IPS DF 6.9 (cell line): ENCODE results near the gene GPC5.

Experiments used
- DNase-seq: peaks from one replicate; pipeline ENCODE4 v3.0.0-alpha.2; 2013; ENCODE audit warnings: low read depth, low spot score
- H3K27ac ChIP-seq: one replicate; pipeline ENCODE4 v1.5.1; 2013; ENCODE audit warnings: low read length, control low read depth
- H3K27me3 ChIP-seq: 2 replicates; pipeline ENCODE4 v1.6.1; 2013; ENCODE audit warnings: mild to moderate bottlenecking, low read length; ENCODE audit not compliant: control insufficient read depth, insufficient read depth
- H3K36me3 ChIP-seq: 2 replicates; pipeline ENCODE4 v1.6.1; 2013; ENCODE audit warnings: low read length; ENCODE audit not compliant: control insufficient read depth, insufficient read depth
- H3K4me1 ChIP-seq: 2 replicates; pipeline ENCODE4 v1.6.1; 2013; ENCODE audit warnings: low read length; ENCODE audit not compliant: control insufficient read depth, insufficient read depth
- H3K4me3 ChIP-seq: 2 replicates; pipeline ENCODE4 v1.5.1; 2013; ENCODE audit warnings: mild to moderate bottlenecking, low read length
- H3K9me3 ChIP-seq: 2 replicates; pipeline ENCODE4 v1.6.1; 2013; ENCODE audit warnings: low read length, inconsistent platforms; ENCODE audit not compliant: control insufficient read depth, insufficient read depth
- WGBS: extraction: QIAGEN DNeasy Blood & Tissue Kit; methylation state at CpG from one replicate; pipeline ENCODE4 v1.1.7; 2013; ENCODE audit warnings: mixed read lengths, missing lambda C conversion rate; ENCODE audit not compliant: insufficient read length, insufficient coverage; 5-methylcytosine and 5-hydroxymethylcytosine counted together

The GPC5 gene

DNA sequence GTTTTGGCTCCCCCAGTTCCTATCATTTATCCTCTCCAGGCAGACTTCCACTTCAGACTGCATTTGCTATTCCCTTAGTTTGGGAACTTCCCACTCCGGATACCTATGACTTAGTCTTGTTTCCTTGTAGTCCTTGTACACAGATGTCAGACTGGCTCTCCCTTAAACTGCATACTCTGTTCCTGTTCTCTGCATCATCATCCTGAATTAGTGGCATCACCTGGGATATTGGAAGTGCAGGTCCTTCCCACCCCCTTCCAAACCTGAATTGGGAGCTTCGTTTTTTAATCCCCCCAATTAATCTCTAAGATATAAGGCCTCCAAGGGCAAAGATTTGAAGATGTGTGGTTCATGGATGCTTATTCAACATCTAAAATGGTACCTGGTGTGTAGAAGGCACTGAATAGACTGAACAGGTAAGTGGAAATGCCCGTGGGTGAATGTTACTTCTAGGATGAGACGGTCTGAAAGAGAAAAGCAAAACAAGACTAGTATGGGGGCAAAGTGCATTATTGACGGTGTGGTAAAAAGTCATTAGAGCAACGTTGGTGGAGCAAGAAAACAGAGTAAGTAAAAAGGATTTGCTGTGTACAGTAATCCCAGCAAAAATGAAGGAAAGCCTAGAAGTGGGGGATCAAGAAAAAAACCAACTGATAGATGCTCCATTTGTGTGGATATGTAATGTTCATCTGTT, 41.4 kb upstream of the GPC5 start:
- no peak overlapping the region for H3K4me3 ChIP-seq
- H3K36me3 ChIP-seq = peaks cover 13% of the 10 kb centered on the region; the same call in 1 of the 2 replicates
- H3K9me3 ChIP-seq = no peaks in the 10 kb centered on the region
- WGBS = no CpG with 5 or more reads among the region's 6 CpGs
- no peak overlapping the region for H3K27ac ChIP-seq
- DNase-seq = no peak
- H3K4me1 ChIP-seq = no peaks in the 10 kb centered on the region
- no peaks in the 10 kb centered on the region for H3K27me3 ChIP-seq

DNA sequence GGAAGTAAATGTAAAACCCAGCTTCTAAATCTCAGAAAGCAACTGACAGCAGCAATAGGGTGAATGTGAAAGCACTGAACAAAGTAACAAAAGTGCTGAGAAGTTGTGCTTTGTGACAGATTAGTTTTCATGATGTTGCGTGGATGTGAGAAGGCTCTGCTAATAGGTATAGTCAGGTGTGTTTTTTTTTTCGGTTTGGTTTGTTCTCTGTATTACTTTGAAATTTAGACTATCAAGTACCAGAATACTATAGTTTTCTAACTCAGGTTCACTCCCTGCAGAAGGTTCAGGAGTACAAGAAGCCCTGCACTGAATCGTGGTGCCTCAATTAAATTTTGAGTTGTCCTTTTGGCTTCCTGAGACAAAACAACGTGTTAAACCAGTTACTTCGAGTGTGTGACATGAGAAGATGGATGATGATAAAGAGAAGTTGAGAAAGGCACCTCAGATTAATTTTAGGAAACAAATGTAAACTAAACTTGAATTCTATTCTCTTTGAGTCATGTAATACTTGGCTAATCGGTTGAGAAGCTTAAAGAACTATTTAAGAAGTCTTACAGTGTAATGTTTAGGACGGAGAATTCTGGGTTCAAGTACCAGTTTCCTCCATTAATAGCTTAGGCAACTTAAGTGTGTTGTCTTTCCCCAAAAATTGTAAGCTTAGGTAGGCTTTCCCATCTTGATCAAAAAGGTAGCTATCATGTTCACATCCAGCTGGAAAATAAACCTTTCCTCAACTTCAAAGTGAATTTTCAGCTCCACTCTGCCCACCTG, 40.6 kb upstream of the GPC5 start:
- Histone ChIP-seq H3K4me1 (no peaks in the 10 kb centered on the region), H3K27me3 (no peaks in the 10 kb centered on the region), H3K4me3 (no peak overlapping the region), H3K9me3 (no peaks in the 10 kb centered on the region), H3K36me3 (peaks cover 12% of the 10 kb centered on the region; the same call in 1 of the 2 replicates), H3K27ac (no peak overlapping the region)
- WGBS = no CpG with 5 or more reads among the region's 7 CpGs
- DNase-seq = no peak

DNA sequence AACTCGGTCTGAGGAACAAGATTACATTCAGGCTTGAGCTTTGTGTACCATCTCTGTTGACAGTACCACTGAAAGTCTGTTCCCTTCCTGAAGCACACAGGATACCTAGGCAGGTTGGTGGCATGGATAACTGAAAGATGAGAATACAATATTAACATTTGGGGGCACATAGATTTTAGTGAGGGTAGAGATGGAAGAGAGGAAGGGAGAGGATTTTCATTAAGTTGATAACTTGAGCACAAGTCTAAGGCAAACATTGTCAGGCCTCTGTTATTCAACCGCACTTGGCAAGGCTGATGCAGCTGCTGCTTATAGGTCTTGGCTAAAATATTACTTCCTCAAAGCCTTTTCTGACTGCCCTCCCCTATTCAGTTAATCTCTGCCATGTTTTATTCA, 40.0 kb upstream of the GPC5 start:
- H3K36me3 ChIP-seq = peaks cover 12% of the 10 kb centered on the region; the same call in 1 of the 2 replicates
- no peak overlapping the region for H3K4me3 ChIP-seq
- no peaks in the 10 kb centered on the region for H3K9me3 ChIP-seq
- DNase-seq = no peak
- H3K4me1 ChIP-seq = no peaks in the 10 kb centered on the region
- H3K27ac ChIP-seq = no peak overlapping the region
- H3K27me3 ChIP-seq = no peaks in the 10 kb centered on the region
- no CpG with 5 or more reads among the region's 2 CpGs for WGBS

DNA sequence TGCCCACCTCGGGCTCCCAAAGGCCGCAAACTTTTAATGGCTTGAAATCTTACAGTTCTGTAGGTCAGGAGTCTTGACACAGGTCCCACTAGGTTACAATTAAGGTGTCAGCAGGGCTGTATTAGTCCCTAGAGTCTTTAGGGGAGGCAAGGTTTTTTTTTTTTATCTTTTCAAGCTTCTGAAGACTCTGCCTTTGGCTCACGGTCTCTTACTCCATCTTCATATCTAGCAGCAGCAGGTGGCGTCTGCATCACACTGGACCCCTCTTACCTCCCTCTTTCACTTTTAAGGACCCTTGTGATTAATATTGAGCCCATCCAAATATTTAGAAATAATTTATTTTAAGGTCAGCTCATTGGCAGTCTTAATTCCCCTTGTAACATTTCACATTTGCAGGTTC, 39.3 kb upstream of the GPC5 start:
- no CpG with 5 or more reads among the region's 4 CpGs for WGBS
- peaks cover 9% of the 10 kb centered on the region; the same call in 1 of the 2 replicates for H3K36me3 ChIP-seq
- H3K27me3 ChIP-seq = no peaks in the 10 kb centered on the region
- H3K4me3 ChIP-seq = no peak overlapping the region
- no peak for DNase-seq
- no peaks in the 10 kb centered on the region for H3K4me1 ChIP-seq
- H3K27ac ChIP-seq = no peak overlapping the region
- H3K9me3 ChIP-seq = no peaks in the 10 kb centered on the region

DNA sequence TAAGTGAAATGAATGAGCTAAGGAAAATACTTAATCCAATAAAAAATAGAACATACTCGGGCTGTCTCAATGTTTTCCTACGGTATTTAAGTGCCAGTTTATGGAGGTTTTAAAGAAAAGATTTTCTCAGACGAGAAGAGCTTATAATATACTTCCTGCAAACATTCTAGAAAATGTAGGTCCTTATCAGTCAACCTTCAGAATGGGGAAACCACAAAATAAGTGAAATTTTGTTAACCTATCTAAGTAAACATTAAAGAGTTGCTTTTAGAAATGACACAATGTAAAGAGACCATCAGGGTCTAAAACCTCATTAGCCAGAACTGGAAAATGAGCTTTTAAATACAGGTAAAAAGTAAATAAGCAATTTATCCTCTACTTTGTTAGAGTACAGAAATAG, 38.8 kb upstream of the GPC5 start:
- Histone ChIP-seq H3K27me3 (no peaks in the 10 kb centered on the region), H3K27ac (no peak overlapping the region), H3K9me3 (no peaks in the 10 kb centered on the region), H3K36me3 (peaks cover 9% of the 10 kb centered on the region; the same call in 1 of the 2 replicates), H3K4me3 (no peak overlapping the region), H3K4me1 (no peaks in the 10 kb centered on the region)
- no CpG with 5 or more reads among the region's 3 CpGs for WGBS
- DNase-seq = no peak

DNA sequence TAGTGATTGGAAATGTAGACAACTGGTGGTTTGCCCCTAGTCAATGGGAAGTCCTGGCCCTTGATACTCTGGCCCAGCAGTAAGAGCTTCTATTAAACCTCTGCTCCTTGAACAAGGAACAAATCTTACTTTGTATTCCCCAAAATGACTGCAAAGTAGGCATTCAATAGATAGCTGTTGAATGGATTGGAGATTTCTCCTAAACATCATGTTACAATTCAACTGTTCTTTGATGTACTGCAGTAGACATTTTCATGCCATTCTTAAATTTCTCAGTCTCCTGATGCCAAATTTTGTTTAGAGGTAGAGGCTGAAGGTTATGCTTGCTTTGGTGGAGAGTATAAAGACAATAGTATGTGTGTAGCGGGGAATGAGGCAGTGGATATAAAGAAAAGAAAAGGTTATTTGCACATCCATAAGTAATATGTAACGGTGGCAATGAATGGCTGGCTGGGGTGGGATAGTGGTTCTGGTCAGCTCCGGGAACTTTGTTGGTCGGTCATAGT, 38.1 kb upstream of the GPC5 start:
- no peaks in the 10 kb centered on the region for H3K4me1 ChIP-seq
- no peaks in the 10 kb centered on the region for H3K27me3 ChIP-seq
- no peak overlapping the region for H3K27ac ChIP-seq
- H3K36me3 ChIP-seq = peaks cover 5% of the 10 kb centered on the region; the same call in 1 of the 2 replicates
- no peak for DNase-seq
- 100% methylated on average over 1 of the region's 4 CpGs for WGBS
- no peak overlapping the region for H3K4me3 ChIP-seq
- H3K9me3 ChIP-seq = no peaks in the 10 kb centered on the region

DNA sequence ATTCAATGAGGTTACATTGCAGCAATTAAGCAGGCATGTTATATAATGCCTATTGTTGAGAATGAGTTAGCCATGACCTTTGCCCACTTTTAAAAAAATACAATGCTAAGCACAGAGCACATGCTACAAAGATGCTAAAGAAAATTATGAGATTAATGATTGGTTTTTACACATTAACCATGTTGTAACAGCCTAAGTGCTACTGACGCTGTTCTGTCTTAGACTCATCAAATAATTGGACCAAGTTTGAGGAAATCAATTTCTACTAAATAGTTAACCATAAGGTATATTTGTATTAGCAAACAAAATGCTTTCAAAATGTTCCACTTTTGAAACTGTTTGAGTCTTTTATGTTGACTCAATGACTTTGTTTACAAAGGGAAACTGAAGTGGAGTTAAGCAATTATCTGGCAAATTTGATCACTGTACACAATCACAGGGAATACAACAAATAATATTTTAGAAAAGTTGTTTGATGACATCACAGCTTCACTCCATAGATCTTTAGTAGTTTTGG, 36.6 kb upstream of the GPC5 start:
- Histone ChIP-seq H3K4me3 (no peak overlapping the region), H3K27ac (no peak overlapping the region), H3K27me3 (no peaks in the 10 kb centered on the region), H3K4me1 (no peaks in the 10 kb centered on the region), H3K9me3 (no peaks in the 10 kb centered on the region), H3K36me3 (peaks cover 2% of the 10 kb centered on the region; the same call in 1 of the 2 replicates)
- no peak for DNase-seq
- no CpG with 5 or more reads among the region's 1 CpG for WGBS

DNA sequence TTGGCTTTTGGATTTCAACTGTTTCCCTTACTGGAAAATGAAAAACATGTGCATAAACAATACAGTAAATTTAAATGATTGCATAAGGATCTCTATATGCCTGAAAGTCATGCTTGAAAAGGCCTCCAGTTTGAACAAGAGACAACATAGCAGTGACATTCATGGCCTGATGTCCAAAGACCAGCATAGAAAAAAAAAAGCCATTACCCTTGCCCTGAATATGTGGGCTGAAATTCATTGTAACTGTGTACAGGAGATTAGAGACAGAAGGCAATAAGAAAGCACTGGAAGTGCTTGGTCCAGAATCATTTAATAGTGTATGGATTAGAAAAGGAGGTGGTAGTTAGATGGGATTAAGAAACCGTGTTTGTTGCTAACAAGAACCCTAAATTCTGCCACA, 35.5 kb upstream of the GPC5 start:
- H3K4me3 ChIP-seq = no peak overlapping the region
- no peaks in the 10 kb centered on the region for H3K36me3 ChIP-seq
- H3K9me3 ChIP-seq = no peaks in the 10 kb centered on the region
- WGBS = no CpG with 5 or more reads among the region's 1 CpG
- no peak overlapping the region for H3K27ac ChIP-seq
- H3K27me3 ChIP-seq = no peaks in the 10 kb centered on the region
- no peaks in the 10 kb centered on the region for H3K4me1 ChIP-seq
- DNase-seq = no peak

DNA sequence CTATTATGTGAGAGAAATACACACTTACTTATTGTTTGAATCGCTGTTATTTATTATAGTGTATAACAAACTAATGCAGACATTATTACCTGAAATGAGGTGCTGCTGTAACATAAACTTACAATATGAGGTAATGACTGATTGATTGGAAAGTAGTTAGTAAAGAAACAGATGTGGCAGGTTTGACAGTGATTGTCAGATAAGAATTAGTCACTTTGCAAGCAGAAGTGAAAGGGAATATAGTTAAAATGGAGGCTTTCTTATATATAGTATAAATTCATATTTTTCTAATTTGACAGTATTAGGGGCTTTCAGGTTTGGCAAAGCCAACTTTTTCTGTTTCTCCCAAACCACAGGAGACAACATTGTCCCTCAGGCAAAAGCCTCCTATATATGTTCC, 30.3 kb upstream of the GPC5 start:
- no peak overlapping the region for H3K4me3 ChIP-seq
- H3K27ac ChIP-seq = no peak overlapping the region
- no peaks in the 10 kb centered on the region for H3K27me3 ChIP-seq
- no peaks in the 10 kb centered on the region for H3K36me3 ChIP-seq
- WGBS = no CpG with 5 or more reads among the region's 1 CpG
- no peaks in the 10 kb centered on the region for H3K9me3 ChIP-seq
- no peak for DNase-seq
- H3K4me1 ChIP-seq = no peaks in the 10 kb centered on the region

DNA sequence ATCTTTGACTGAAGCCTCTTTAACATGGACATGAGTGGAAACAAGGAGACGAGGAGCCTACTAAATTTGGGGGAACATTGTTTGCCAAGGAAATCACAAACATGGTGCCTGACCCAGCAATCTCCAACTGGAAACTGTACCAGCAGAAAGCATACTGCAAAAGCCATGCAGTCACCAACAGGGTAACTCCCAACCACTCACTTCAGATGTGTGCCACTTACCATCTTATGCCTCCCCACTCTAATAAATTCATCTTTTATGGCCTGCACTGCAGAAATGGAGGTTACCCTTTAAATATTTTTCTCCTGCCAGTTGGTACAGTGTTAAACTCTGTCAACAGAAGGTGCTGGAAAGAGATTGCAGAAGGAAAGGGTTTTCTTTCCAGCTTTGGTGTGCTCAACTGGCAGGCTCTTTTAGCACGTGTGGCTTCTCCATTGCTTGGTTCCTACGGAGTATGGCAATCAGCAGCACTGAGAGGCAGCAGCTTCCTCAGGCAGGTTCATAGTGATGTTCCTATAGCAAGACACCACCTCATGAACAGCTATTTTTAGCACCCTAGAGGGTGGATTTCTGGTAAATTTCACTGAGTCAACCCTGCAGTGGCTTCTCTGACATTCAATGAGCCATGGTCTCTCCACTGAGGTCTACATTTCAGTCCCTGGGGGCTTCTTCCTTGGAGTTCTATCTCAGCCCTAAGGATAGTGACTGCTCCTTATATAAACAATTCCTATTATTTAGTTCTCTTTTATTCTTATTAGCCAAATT, 29.6 kb upstream of the GPC5 start:
- Histone ChIP-seq H3K4me1 (no peaks in the 10 kb centered on the region), H3K27ac (no peak overlapping the region), H3K36me3 (no peaks in the 10 kb centered on the region), H3K27me3 (no peaks in the 10 kb centered on the region), H3K4me3 (no peak overlapping the region), H3K9me3 (no peaks in the 10 kb centered on the region)
- DNase-seq = no peak
- no CpG with 5 or more reads among the region's 3 CpGs for WGBS
